Stimulated activated CD8-positive, alpha-beta memory T cell treated with anti-CD3 and anti-CD28 coated beads, Interleukin-4, amount 100 ng/mL, for 1 hour (primary cell): ENCODE results near the gene ASTN2.

ENCODE experiments used
- DNase-seq, 2 donors: peaks; one replicate each; pipeline ENCODE4 v3.0.0-alpha.2; 2020; ENCODE audit warnings: low read depth in 2 of 2, low spot score in 1 of 2

ASTN2 gene

DNA sequence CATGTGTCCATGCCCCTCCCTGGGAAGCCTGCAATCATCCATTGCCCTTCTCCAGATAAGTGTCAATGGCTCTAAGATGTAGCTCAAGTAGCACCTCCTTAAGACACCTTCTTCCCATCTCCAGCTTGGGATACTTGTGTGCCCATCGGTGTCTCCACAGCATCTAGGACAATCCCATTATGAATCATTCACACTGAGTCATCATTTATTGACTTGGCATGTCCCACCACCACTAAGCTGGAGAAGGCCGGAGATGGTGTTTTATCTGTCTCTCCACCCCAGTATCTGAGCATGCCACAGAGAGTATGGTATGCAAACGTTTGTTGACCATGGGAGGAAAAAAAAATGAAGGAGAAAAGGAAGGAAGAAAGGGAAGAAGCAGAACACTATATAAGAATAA is 385.5 kb downstream of the ASTN2 start:
- no peak for DNase-seq

- no peak for DNase-seq
Measured at GRCh38 chr9:117028103-117028858, 386.6 kb downstream of the ASTN2 start.

GRCh38 chr9:117021906-117022305 is 393.0 kb downstream of the ASTN2 start:
- DNase-seq: no peak

- no peak for DNase-seq
Measured at GRCh38 chr9:117018966-117019617, 395.8 kb downstream of the ASTN2 start.

DNA sequence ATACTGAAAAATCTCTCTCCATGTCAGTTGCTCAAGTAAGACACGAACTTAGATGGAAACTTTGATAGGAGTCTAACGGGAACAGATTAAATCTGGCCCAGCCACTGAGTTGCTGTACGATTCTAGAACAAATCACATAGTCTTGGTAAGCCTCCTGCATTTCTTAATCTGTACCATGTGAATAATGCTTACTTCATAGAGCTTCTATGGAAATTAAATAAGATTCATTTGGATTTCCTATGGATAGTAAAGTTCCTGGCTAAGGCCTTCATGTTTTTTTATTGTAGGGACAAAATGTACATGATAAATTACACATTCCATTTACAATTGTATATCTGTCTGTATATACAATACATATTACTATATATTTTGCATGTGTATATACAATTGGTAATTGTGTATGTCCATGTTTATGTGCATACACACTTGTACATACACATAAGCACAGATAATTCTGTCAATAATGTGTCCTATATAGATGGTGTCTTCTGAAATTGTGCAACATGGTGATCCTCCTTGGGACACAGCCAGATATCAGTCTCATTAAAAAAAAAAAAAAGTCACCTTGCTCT is 397.4 kb downstream of the ASTN2 start:
- no peak for DNase-seq

GRCh38 chr9:117014061-117014460 is 400.8 kb downstream of the ASTN2 start:
- DNase-seq: no peak

GRCh38 chr9:117013440-117013995 is 401.3 kb downstream of the ASTN2 start:
- no peak for DNase-seq

GRCh38 chr9:117010061-117010460 is 404.8 kb downstream of the ASTN2 start:
- DNase-seq: no peak

- no peak for DNase-seq
Measured at GRCh38 chr9:117008876-117009275, 406.0 kb downstream of the ASTN2 start.

- no peak for DNase-seq
Measured at GRCh38 chr9:117008461-117008860, 406.4 kb downstream of the ASTN2 start.

GRCh38 chr9:117002686-117003085 is 412.2 kb downstream of the ASTN2 start:
- no peak for DNase-seq

DNA sequence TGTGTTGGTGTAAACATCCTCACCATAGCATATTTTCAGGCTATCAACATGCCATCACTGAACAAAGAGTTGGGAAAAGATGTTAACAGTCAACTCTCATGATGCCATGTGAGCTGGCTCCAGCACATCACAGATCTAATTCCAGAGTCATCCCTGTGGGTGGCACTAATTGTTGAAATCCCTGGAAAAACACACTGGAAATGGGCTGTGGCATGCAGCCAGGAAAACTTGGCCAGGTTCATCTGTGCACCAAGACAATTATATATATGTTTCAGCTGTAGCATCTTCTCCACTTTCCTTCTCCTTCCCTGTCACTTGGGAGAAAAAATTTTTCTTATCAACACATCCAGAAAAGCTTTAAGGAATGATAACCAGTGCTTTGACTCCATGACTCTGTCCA is 414.0 kb downstream of the ASTN2 start:
- DNase-seq: no peak

- DNase-seq: no peak
Measured at GRCh38 chr9:117000196-117000723, 414.6 kb downstream of the ASTN2 start.

- no peak for DNase-seq
Measured at GRCh38 chr9:116998305-116998704, 416.6 kb downstream of the ASTN2 start.

- DNase-seq: no peak
Measured at GRCh38 chr9:116992865-116993264, 422.0 kb downstream of the ASTN2 start.

- DNase-seq: no peak
Measured at GRCh38 chr9:116991051-116991450, 423.8 kb downstream of the ASTN2 start.

GRCh38 chr9:116990592-116990991 is 424.3 kb downstream of the ASTN2 start:
- no peak for DNase-seq

- no peak for DNase-seq
Measured at GRCh38 chr9:116987721-116988485, 427.0 kb downstream of the ASTN2 start.

DNA sequence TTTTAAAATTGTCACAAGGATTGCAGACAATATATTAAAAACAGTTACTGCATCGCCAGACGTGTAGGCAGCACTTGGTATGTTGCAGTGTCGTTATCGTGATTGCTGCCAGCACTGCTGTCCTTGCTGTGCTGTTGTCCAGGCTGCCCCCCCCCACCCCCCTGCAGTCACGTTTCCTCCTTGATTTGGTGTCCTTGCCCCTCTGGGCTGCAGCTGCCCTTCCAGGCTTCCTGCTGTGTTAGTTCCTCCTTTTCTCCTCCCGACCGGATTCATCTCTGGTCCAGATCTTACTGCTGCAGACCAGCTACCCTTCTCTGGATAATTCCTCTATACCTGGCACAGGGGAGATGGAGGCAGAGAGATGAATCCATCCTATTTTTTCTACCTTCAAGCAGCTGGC is 428.8 kb downstream of the ASTN2 start:
- no peak for DNase-seq

GRCh38 chr9:116985596-116985995 is 429.3 kb downstream of the ASTN2 start:
- no peak for DNase-seq

- DNase-seq: no peak
Measured at GRCh38 chr9:116984111-116984510, 430.7 kb downstream of the ASTN2 start.
